OCI-LY7 (cell line): Measurements from ENCODE around the gene PCGF3. TPM values are rescaled to one million over a fixed set of nuclear protein-coding genes. Genes with fewer than 3 reads are reported as not detected.
"Not testable (repeated sequence)": the region's sequence is repeated elsewhere in the genome, so short reads cannot be mapped to it uniquely, and the experiment has no call there.

Source experiments
- BruUV-seq: library from RNA; stranded (reverse); fragments of 400-500 nt; replicated peaks from 2 replicates; lab custom pipeline; 2021; lab: Mats Ljungman, UMichigan
- CTCF ChIA-PET: fragments of 300-600 bp; sonication (Branson Sonifier 250); formaldehyde crosslinking; loops from one replicate; lab custom pipeline; 2022; ENCODE audit warnings: antibody characterized with exemption; ENCODE audit not compliant: unreplicated experiment; lab: Charles Lee
- POLR2A ChIA-PET: fragments of 300-600 bp; sonication (Branson Sonifier 250); formaldehyde crosslinking; loops from one replicate; lab custom pipeline; 2022; ENCODE audit warnings: antibody characterized with exemption; lab: Charles Lee
- DNase-seq: peaks from one replicate; pipeline ENCODE4 v3.0.0-alpha.2; 2015; ENCODE audit warnings: low spot score
- H2AFZ ChIP-seq: fragments of 200-600 bp; sonication (generic), shearing (Covaris generic); 2 replicates; pipeline ENCODE4 v1.6.1; 2014; ENCODE audit warnings: mild to moderate bottlenecking, antibody characterized with exemption, low read length, moderate library complexity
- H3K27ac ChIP-seq: fragments of 200-600 bp; sonication (generic); 2 replicates; pipeline ENCODE4 v1.5.1; 2014; ENCODE audit warnings: mixed run types, low read depth, mild to moderate bottlenecking, moderate library complexity, low read length, inconsistent platforms; ENCODE audit not compliant: poor library complexity, severe bottlenecking
- H3K36me3 ChIP-seq: fragments of 200-600 bp; sonication (generic); 2 replicates; pipeline ENCODE4 v1.6.1; 2014; ENCODE audit warnings: mild to moderate bottlenecking, antibody characterized with exemption, low read length, moderate library complexity, mixed read lengths; ENCODE audit not compliant: insufficient read depth
- H3K4me1 ChIP-seq: fragments of 200-600 bp; sonication (generic); 2 replicates; pipeline ENCODE4 v1.5.1; 2014; ENCODE audit warnings: mild to moderate bottlenecking, low read length; ENCODE audit not compliant: insufficient read depth, poor library complexity, severe bottlenecking
- H3K4me2 ChIP-seq: fragments of 200-600 bp; sonication (generic); 2 replicates; pipeline ENCODE4 v1.6.1; 2014; ENCODE audit warnings: mild to moderate bottlenecking, low read length
- H3K4me3 ChIP-seq: fragments of 200-600 bp; sonication (generic); 2 replicates; pipeline ENCODE4 v1.5.1; 2014; ENCODE audit warnings: mild to moderate bottlenecking, low read depth, low read length; ENCODE audit not compliant: poor library complexity, severe bottlenecking
- H3K79me2 ChIP-seq: fragments of 200-600 bp; sonication (generic); 2 replicates; pipeline ENCODE4 v1.6.1; 2016; ENCODE audit warnings: low read depth, mild to moderate bottlenecking, low read length, moderate library complexity, mixed read lengths; ENCODE audit not compliant: insufficient read depth
- H3K9me2 ChIP-seq: fragments of 200-600 bp; sonication (generic); 2 replicates; pipeline ENCODE4 v1.6.1; 2016; ENCODE audit warnings: mild to moderate bottlenecking, low read length, mixed read lengths; ENCODE audit not compliant: insufficient read depth
- H3K9me3 ChIP-seq: fragments of 200-600 bp; sonication (generic); 2 replicates; pipeline ENCODE4 v1.6.1; 2014; ENCODE audit warnings: mild to moderate bottlenecking, mixed run types, low read length, mixed read lengths
- H4K20me1 ChIP-seq: fragments of 200-600 bp; sonication (generic); 2 replicates; pipeline ENCODE4 v1.6.1; 2014; ENCODE audit warnings: mild to moderate bottlenecking, antibody characterized with exemption, low read length, moderate library complexity, mixed read lengths; ENCODE audit not compliant: insufficient read depth
- EZH2phosphoT487 ChIP-seq: fragments of 200-600 bp; sonication (generic); IDR thresholded peaks from 2 replicates; pipeline ENCODE4 v1.6.1; 2018; ENCODE audit warnings: low read depth, borderline replicate concordance, mild to moderate bottlenecking, mixed run types, antibody characterized with exemption, low read length, moderate library complexity, mixed read lengths
- intact Hi-C: fragments of 100-400 bp; cut with micrococcal nuclease; formaldehyde crosslinking; loops from one replicate; pipeline ENCODE4 v1.10.0; 2022; ENCODE audit not compliant: unreplicated experiment
- total RNA-seq, 2 experiments: library from RNA; depleted of rRNA in 1 of 2; stranded (reverse); fragments of >200 nt in 1 of 2; shearing (Covaris generic) in 1 of 2; gene quantifications; 2 replicates each; pipeline ENCODE4 v1.2.3, GENCODE V29; 2014 to 2022
- TF ChIP-seq, protein P1 (sequence below): fragments of 200-600 bp; sonication (generic); conservative IDR thresholded peaks from 2 replicates; pipeline ENCODE4 v1.5.1; 2014; ENCODE audit warnings: mild to moderate bottlenecking, antibody characterized with exemption, low read length, moderate library complexity, mixed read lengths

Gene PCGF3
- total RNA-seq, 2 experiments from 2014 or later: 33.8 to 50.2 TPM

DNA sequence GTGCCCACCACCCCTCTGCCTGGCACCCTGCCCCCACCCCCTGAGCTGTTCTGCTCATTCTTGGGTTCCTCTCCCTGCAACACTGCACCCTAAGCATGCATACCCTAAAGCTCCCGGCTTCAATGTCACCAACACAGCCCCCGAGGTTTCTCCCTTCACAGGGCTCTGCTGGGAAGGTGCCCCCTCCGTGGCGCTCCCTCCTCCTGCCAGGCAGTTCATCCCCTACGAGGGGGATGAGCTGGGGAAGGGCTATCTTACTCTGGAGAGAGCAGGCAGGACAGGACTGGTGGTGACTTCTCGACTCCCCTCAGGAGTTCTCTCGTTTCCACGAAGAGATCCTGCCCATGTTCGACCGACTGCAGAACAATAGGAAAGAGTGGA is 38.1 kb upstream of the PCGF3 start:
- no peak overlapping the region for H3K4me2 ChIP-seq
- H3K4me3 ChIP-seq: no peak overlapping the region
- POLR2A ChIA-PET: no interaction called here
- no peaks in the 10 kb centered on the region for H3K9me3 ChIP-seq
- peaks cover 25% of the 10 kb centered on the region for H3K36me3 ChIP-seq
- no peaks in the 10 kb centered on the region for H4K20me1 ChIP-seq
- H3K79me2 ChIP-seq: peaks cover 6% of the 10 kb centered on the region; the same call in 1 of the 2 replicates
- DNase-seq: no peak
- intact Hi-C loops: no loop called here
- H3K4me1 ChIP-seq: no peaks in the 10 kb centered on the region
- no peaks in the 10 kb centered on the region for H3K9me2 ChIP-seq
- H3K27ac ChIP-seq: no peak overlapping the region
- TF ChIP-seq, protein P1, sequence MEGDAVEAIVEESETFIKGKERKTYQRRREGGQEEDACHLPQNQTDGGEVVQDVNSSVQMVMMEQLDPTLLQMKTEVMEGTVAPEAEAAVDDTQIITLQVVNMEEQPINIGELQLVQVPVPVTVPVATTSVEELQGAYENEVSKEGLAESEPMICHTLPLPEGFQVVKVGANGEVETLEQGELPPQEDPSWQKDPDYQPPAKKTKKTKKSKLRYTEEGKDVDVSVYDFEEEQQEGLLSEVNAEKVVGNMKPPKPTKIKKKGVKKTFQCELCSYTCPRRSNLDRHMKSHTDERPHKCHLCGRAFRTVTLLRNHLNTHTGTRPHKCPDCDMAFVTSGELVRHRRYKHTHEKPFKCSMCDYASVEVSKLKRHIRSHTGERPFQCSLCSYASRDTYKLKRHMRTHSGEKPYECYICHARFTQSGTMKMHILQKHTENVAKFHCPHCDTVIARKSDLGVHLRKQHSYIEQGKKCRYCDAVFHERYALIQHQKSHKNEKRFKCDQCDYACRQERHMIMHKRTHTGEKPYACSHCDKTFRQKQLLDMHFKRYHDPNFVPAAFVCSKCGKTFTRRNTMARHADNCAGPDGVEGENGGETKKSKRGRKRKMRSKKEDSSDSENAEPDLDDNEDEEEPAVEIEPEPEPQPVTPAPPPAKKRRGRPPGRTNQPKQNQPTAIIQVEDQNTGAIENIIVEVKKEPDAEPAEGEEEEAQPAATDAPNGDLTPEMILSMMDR: no peak
- CTCF ChIA-PET: no interaction called here
- H2AFZ ChIP-seq: no peak overlapping the region
- BruUV-seq: no TSS peak

DNA sequence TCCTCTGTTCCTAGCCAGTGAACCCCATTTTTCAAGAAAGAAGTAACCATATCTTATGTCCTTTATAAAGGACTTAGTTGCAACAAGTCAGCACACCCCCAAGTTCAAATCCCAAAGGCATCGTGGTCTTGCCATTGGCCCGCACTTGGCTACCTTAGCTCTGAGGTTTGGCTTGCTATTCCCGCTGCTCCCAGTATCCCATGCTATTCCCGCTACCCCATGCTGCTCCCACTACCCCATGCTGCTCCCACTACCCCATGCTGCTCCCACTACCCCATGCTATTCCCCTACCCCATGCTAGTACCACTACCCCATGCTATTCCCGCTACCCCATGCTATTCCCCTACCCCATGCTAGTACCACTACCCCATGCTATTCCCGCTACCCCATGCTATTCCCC is 37.4 kb upstream of the PCGF3 start:
- H2AFZ ChIP-seq, intact Hi-C loops, H3K4me1 ChIP-seq, H4K20me1 ChIP-seq, H3K9me2 ChIP-seq, DNase-seq, H3K4me2 ChIP-seq, H3K4me3 ChIP-seq, BruUV-seq, CTCF ChIA-PET, H3K9me3 ChIP-seq, H3K27ac ChIP-seq, POLR2A ChIA-PET: not testable (repeated sequence)
- Histone ChIP-seq H3K36me3 (peaks cover 32% of the 10 kb centered on the region), H3K79me2 (peaks cover 12% of the 10 kb centered on the region)

- not testable (repeated sequence) for H2AFZ ChIP-seq
These were observed 35.6 kb upstream of the PCGF3 start for GRCh38 chr4:669806-670559.

DNA sequence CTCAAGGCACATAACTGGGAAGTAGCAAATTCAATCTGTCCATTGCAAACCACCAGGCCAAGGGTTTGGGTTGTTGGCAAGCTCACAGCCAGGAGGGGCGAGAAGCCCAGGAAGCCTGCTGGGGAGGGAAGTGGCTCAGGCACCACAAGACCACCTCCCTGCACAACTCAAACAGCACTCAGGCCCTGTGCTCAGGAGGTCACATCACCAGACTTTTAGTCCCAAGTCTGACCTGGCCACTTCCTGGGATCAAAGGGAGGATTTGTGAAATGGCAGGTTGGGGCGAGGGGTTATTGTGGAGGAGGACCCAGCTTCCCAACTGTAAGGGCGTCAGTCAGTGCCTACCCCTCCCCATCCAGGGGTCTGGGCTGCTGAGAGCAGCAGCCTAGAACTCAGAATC is 33.9 kb upstream of the PCGF3 start:
- ChIA-PET POLR2A (no interaction called here), CTCF (no interaction called here)
- H3K4me2 ChIP-seq: no peak overlapping the region
- no peaks in the 10 kb centered on the region for H3K9me2 ChIP-seq
- H3K36me3 ChIP-seq: peaks cover 38% of the 10 kb centered on the region
- TF ChIP-seq EZH2phosphoT487: no peak
- TF ChIP-seq, protein P1: no peak
- intact Hi-C loops: loop anchor here (10.0 kb wide), 2 partner anchors 197 to 1043 kb away; partner anchors contain the start of gene SLBP
- peaks cover 28% of the 10 kb centered on the region for H3K4me1 ChIP-seq
- no peak overlapping the region for H3K4me3 ChIP-seq
- no peaks in the 10 kb centered on the region for H3K9me3 ChIP-seq
- H4K20me1 ChIP-seq: no peaks in the 10 kb centered on the region
- no TSS peak for BruUV-seq
- H2AFZ ChIP-seq: no peak overlapping the region
- H3K27ac ChIP-seq: no peak overlapping the region
- peaks cover 17% of the 10 kb centered on the region for H3K79me2 ChIP-seq
- no peak for DNase-seq

More at GRCh38 chr4:669806-670559, 35.6 kb upstream of the PCGF3 start:
- H4K20me1 ChIP-seq, H3K9me3 ChIP-seq, H3K9me2 ChIP-seq, CTCF ChIA-PET, BruUV-seq, H3K4me3 ChIP-seq, POLR2A ChIA-PET, DNase-seq, H3K4me2 ChIP-seq, H3K27ac ChIP-seq: not testable (repeated sequence)
- intact Hi-C loops: loop anchor here (10.0 kb wide), 2 partner anchors 195 to 1045 kb away; partner anchors contain the start of gene SLBP
- H3K4me1 ChIP-seq: peaks cover 10% of the 10 kb centered on the region
- H3K79me2 ChIP-seq: peaks cover 17% of the 10 kb centered on the region
- peaks cover 38% of the 10 kb centered on the region for H3K36me3 ChIP-seq
